ENCODE data around the gene PLD3. TPM values are rescaled to one million over a fixed set of nuclear protein-coding genes. Genes with fewer than 3 reads are reported as not detected.
"Not testable (repeated sequence)": the region's sequence is repeated elsewhere in the genome, so short reads cannot be mapped to it uniquely, and the experiment has no call there.

Gene PLD3
- total and polyA plus RNA-seq, 5 experiments from 2014 or later: 46.5 to 98.6 (median 87.5) TPM

DNA sequence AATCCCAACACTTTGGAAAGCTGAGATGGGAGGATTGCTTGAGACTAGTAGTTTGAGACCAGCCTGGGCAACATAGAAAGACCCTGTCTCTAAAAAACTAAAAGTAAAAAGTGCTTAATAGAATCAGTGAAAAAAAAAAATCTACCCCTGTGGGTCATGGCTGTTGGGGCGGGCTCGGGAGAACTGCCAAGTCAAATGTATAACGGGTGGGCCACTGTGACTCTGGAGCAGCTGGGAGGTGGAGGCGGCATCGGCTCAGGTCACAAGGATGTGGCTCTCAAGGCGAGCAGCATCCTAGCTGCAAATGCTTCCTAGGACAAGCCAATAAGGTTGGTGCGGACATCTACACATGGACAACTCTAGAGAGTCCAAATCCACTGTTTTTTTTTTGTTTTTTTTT, 31.2 kb upstream of the PLD3 start:
- ATAC-seq: no peak
- Mint-ChIP-seq H3K4me3 (no peak overlapping the region), H3K9me3 (no peaks in the 10 kb centered on the region), H3K36me3 (peaks cover 0 to 29% (median 1%) of the 10 kb centered on the region in 3 donors), H3K27me3 (no peaks in the 10 kb centered on the region), H3K27ac (peak overlapping the region in 2 of 10 donors; percentile 10 to 82), H3K4me1 (peaks cover 0 to 3% (median 0%) of the 10 kb centered on the region in 4 donors)
- POLR2A ChIA-PET: interaction anchor here (0.5 kb wide), 1 partner anchor 174 kb away, joined by 3 read pairs; no protein-coding TSS in a partner anchor
- DNase-seq: no peak

DNA sequence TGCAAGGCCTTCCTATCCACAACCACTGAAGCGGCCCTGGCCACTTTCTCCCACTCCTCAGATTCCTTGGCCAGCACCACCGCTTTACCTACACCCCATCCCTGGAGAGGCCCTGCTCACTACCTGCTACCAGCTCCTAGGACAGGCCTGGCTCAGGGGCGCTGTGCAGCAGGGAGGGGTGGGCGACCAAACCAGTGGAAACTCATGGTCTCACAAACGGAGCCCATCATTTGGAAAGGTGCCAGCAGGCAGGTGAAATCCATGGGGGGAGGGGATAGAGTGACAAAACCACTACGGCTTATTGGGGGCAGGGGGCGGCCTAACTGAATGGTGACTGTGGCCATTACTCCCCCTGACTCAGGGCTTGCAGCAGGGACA, 27.9 kb upstream of the PLD3 start:
- Mint-ChIP-seq H3K4me1 (peaks cover 0 to 3% (median 0%) of the 10 kb centered on the region in 4 donors), H3K9me3 (no peaks in the 10 kb centered on the region), H3K27me3 (no peaks in the 10 kb centered on the region), H3K36me3 (peaks cover 0 to 60% (median 13%) of the 10 kb centered on the region in 3 donors), H3K4me3 (no peak overlapping the region), H3K27ac (peak overlapping the region in 3 of 10 donors; percentile 60 to 80 (median 67))
- POLR2A ChIA-PET: no interaction called here
- no peak for DNase-seq
- no peak for ATAC-seq

DNA sequence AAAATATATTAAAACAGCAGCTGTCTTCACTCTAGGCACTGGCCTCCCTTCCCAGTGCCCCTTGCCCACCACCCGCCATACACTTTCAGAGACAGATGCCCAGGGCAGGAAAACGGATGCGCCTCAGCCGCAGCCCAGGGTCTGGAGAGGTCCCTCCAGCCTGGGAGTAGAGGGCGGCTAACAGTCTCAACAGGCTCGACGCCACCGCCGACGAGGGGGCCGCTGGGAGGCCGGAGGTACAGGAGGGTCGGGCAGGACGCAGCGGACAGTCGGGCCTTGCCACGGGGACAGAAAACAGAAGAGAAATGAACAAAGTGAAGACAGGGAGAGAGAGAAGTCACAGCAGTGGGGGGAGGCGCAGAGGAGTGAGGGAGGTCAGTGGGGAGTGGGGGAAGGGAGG, 27.4 kb upstream of the PLD3 start:
- POLR2A ChIA-PET: no interaction called here
- peaks cover 0 to 65% (median 18%) of the 10 kb centered on the region in 3 donors for H3K36me3 Mint-ChIP-seq
- H3K4me1 Mint-ChIP-seq: peaks cover 0 to 3% (median 0%) of the 10 kb centered on the region in 4 donors
- ATAC-seq (no peak), DNase-seq (no peak)
- no peaks in the 10 kb centered on the region for H3K27me3 Mint-ChIP-seq
- no peaks in the 10 kb centered on the region for H3K9me3 Mint-ChIP-seq
- H3K4me3 Mint-ChIP-seq: no peak overlapping the region
- H3K27ac Mint-ChIP-seq: peak overlapping the region in 2 of 10 donors; percentile 41 to 80

DNA sequence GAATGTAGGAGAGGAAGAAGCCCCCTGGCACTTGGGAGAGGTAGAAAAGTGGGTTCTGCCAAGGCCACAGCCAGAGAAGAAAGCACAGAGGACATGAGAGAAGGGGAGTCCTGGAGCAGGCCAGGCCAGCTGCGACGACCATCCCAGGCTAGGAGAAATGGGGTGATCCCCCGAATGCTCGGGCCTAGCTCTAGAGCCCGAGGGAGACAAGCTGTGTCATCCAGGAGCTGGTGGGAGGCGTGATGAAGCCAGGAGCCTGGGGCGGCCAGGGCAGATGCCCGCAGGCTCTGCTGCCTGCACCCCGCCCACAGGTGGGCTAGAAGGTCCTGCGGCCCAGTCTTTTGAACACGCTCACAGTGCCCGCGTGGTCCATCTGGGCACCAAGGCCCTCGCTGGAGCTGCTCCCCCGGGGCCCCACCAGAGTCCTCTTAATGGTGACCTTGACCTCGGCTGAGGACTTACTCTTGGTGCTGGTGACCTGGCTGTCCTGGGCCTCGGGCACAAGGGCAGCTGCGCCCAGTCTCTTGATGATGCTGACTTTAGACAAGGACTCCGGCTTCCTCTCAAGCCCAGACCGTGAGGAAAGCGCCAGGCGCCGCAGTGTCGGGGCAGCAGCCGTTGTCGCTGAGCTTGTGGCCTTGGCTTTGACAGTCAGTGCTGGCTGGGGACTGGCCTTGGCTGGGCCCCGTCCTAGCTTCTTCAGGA, 26.8 kb upstream of the PLD3 start:
- ATAC-seq (no peak), DNase-seq (no peak)
- POLR2A ChIA-PET: no interaction called here
- H3K4me1 Mint-ChIP-seq: peaks cover 0 to 3% (median 0%) of the 10 kb centered on the region in 4 donors
- H3K9me3 Mint-ChIP-seq: no peaks in the 10 kb centered on the region
- H3K36me3 Mint-ChIP-seq: peaks cover 0 to 70% (median 18%) of the 10 kb centered on the region in 3 donors
- H3K27ac Mint-ChIP-seq: peak overlapping the region in 1 of 10 donors; percentile 57
- no peak overlapping the region for H3K4me3 Mint-ChIP-seq
- no peaks in the 10 kb centered on the region for H3K27me3 Mint-ChIP-seq

DNA sequence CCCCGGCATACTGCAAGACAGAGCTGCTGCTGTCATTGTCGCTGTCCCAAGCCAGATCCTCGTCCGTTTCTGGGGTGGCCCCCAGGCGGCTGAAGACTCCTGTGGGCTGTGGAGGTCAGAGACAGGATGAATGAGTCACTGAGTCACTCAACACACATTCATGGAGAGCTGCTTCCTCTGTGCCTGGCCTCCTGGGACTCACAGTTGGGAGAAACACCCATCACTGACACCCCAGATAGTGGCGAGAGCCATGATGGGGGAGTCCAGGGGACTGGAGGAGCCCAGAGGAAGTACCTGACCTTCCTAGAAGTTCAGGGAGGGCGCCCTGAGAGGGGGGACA, 26.3 kb upstream of the PLD3 start:
- H3K27ac Mint-ChIP-seq: no peak overlapping the region
- H3K36me3 Mint-ChIP-seq: peaks cover 0 to 74% (median 18%) of the 10 kb centered on the region in 3 donors
- peak overlapping the region in 1 of 10 donors; percentile 29 for H3K4me3 Mint-ChIP-seq
- ATAC-seq (no peak), DNase-seq (no peak)
- H3K4me1 Mint-ChIP-seq: peaks cover 0 to 3% (median 0%) of the 10 kb centered on the region in 4 donors
- no peaks in the 10 kb centered on the region for H3K27me3 Mint-ChIP-seq
- POLR2A ChIA-PET: no interaction called here
- H3K9me3 Mint-ChIP-seq: no peaks in the 10 kb centered on the region

DNA sequence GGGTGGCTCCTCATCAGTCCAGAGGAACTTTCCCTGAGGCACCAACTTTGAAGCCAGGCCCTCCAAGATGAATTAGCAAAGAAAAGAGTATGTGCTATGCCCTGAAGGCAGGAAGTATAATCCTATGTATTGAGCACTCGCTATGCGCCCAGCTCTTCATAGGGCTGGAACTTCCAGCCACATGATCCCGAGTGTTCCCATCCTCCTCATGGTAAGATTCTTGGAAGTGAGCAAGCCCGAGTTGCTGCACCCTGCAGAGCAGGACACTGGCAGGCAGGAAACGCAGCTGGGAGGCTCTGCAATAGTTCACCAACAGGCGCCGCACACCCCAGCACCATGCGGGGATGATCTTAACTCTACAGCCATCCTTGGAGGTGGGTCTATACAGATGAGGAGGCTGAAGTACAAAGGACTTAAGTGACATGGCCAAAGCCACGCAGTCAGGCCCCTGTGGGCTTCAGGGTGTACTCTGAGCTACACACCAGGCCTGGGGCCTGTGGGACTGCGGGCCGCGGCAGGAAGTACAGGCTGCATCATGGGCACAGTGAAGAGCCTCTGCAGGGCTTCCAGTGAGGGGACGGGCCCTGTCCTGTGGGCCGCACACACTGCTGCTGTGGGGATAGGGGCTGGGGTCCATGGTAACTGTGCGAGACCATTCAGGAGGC, 25.4 kb upstream of the PLD3 start:
- POLR2A ChIA-PET: no interaction called here
- peaks cover 0 to 3% (median 0%) of the 10 kb centered on the region in 4 donors for H3K4me1 Mint-ChIP-seq
- H3K27me3 Mint-ChIP-seq: no peaks in the 10 kb centered on the region
- H3K4me3 Mint-ChIP-seq: no peak overlapping the region
- no peaks in the 10 kb centered on the region for H3K9me3 Mint-ChIP-seq
- ATAC-seq (no peak), DNase-seq (no peak)
- H3K27ac Mint-ChIP-seq: peak overlapping the region in 3 of 10 donors; percentile 11 to 71 (median 57)
- H3K36me3 Mint-ChIP-seq: peaks cover 0 to 80% (median 18%) of the 10 kb centered on the region in 3 donors

DNA sequence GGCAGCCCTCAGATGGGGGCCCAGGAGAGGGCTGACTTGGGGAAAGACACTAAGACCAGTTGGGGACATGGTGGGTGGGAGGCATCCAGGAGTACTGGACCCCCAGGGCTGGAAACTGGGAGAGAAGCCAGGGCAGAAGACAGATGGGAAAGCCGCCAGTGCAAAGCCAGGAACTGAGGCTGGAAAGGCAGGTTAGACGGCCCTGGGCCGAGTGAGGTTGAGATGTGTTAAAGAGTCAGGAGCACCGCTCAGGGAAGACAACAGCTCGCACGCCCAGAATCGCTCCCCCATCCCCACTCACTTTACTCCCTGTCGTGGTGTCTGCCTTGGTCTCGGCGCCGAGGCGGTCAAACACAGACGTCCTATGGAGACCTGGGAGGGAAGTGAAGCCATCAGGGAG, 24.8 kb upstream of the PLD3 start:
- peak overlapping the region in 2 of 10 donors; percentile 57 to 71 for H3K27ac Mint-ChIP-seq
- no peak for DNase-seq

DNA sequence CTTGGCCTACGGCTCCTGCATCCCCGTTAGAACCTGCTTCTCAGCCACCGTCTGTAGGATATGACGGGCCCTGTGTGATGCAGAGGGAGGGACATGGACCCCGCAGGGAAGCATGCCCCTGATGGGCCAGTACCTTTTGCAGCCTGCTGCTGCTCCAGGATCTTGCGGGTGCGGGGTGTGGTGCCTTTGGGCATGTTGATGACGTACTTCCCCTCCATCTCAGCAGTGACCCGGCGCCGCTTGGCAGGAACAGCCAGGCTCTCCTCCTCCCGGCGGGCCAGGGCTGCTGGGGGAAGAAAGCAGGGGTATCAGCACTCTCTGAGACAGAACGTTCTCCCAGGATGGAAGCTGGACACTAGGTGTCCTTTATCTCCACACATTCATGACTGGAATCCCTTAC, 22.3 kb upstream of the PLD3 start:
- no peak for DNase-seq
- H3K4me1 Mint-ChIP-seq: peaks cover 0 to 1% (median 0%) of the 10 kb centered on the region in 4 donors
- H3K27me3 Mint-ChIP-seq: no peaks in the 10 kb centered on the region
- peak overlapping the region in 1 of 10 donors; percentile 11 for H3K27ac Mint-ChIP-seq
- no peak overlapping the region for H3K4me3 Mint-ChIP-seq
- no peaks in the 10 kb centered on the region for H3K9me3 Mint-ChIP-seq
- POLR2A ChIA-PET: no interaction called here
- H3K36me3 Mint-ChIP-seq: peaks cover 0 to 90% (median 20%) of the 10 kb centered on the region in 3 donors
- ATAC-seq: no peak

More for the DNA sequence above, 24.8 kb upstream of the PLD3 start:
- H3K36me3 Mint-ChIP-seq: peaks cover 0 to 80% (median 18%) of the 10 kb centered on the region in 3 donors
- ATAC-seq: no peak
- POLR2A ChIA-PET: no interaction called here
- peaks cover 0 to 3% (median 0%) of the 10 kb centered on the region in 4 donors for H3K4me1 Mint-ChIP-seq
- H3K9me3 Mint-ChIP-seq: no peaks in the 10 kb centered on the region
- no peak overlapping the region for H3K4me3 Mint-ChIP-seq
- no peaks in the 10 kb centered on the region for H3K27me3 Mint-ChIP-seq

DNA sequence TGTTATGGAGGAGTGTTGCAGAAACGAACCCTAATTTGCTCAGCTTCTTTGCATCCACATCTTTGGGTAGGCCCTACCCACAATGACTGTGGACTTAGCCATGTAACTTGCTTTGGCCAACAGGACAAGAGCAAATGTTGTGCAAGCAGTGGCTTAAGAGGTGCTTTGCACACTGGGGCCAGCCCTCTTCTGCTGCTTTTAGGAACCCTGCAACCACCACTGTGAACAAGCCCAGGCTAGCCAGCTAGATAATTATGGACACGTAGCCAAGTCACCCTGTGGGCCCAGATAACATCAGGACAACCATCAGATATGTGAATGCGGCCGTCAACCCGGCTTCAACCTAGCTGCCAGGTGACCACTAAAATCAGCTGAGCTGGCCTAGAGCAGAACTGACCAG, 17.4 kb upstream of the PLD3 start:
- Mint-ChIP-seq H3K9me3 (no peaks in the 10 kb centered on the region), H3K27me3 (no peaks in the 10 kb centered on the region), H3K36me3 (peaks cover 0 to 89% (median 13%) of the 10 kb centered on the region in 3 donors), H3K4me3 (no peak overlapping the region), H3K4me1 (peaks cover 0 to 2% (median 0%) of the 10 kb centered on the region in 4 donors), H3K27ac (no peak overlapping the region)
- DNase-seq (no peak), ATAC-seq (no peak)
- POLR2A ChIA-PET: no interaction called here

DNA sequence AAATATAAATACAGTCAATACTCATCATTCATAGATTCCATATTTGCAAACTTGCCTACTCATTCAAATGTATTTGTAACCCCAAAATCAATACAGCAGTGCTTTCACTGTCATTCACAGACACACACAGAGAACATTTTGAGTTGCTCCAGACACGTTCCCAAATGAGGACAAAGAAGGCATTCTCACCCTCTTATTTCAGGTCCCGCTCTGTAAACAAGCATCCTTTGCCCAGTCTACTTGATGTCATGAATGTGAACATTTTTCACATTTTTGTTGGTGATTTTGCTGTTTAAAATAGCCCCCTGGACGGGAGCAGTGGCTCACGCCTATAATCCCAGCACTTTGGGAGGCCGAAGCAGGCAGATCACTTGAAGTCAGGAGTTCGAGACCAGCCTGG, 15.8 kb upstream of the PLD3 start:
- ATAC-seq: no peak
- Mint-ChIP-seq H3K4me3 (no peak overlapping the region), H3K27ac (peak overlapping the region in 1 of 10 donors; percentile 20), H3K36me3 (peaks cover 0 to 77% (median 13%) of the 10 kb centered on the region in 3 donors), H3K9me3 (no peaks in the 10 kb centered on the region), H3K27me3 (no peaks in the 10 kb centered on the region), H3K4me1 (peaks cover 0 to 4% (median 0%) of the 10 kb centered on the region in 4 donors)
- POLR2A ChIA-PET: interaction anchor here (0.6 kb wide), 2 partner anchors 42 to 810 kb away, joined by 3 to 7 read pairs; no protein-coding TSS in a partner anchor
- no peak for DNase-seq

DNA sequence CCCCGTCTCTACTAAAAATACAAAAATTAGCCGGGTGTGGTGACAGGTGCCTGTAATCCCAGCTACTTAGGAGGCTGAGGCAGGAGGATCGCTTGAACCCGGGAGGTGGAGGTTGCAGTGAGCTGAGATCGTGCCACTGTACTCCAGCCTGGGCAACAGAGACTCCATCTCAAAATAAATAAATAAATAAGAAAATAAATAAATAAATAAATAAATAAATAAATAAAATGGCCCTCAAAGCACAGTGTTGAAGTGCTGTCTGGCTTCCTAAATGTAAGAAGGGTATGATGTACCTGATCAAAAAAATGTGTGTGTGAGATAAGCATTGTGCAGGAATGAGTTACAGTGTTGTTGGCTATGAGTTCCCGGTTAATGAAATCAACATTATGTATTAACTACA, 15.4 kb upstream of the PLD3 start:
- not testable (repeated sequence) for H3K4me1 Mint-ChIP-seq, H3K27me3 Mint-ChIP-seq, H3K27ac Mint-ChIP-seq, ATAC-seq, H3K9me3 Mint-ChIP-seq, DNase-seq, H3K4me3 Mint-ChIP-seq
- POLR2A ChIA-PET: interaction anchor here (0.6 kb wide), 1 partner anchor 809 kb away, joined by 7 read pairs; no protein-coding TSS in a partner anchor
- H3K36me3 Mint-ChIP-seq: peaks cover 0 to 75% (median 13%) of the 10 kb centered on the region in 3 donors

DNA sequence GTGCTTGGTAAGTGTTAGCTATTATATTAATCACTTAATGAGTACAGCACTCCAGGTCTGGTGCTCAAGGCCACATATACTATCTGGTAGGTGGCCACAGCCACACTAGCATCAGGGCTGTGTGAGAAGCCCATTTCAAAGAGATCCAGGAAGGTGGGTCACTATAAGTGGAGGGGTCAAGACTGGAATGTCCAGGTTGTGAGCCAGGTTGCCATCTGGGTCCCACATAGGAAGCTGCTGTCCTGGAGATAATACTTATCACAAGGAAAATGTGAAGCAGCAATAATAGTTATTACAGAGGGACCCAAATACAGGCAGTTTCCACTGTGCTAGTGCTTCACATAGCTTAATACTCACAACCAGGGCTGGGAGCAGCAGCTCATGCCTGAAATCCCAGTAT, 13.4 kb upstream of the PLD3 start:
- Mint-ChIP-seq H3K4me1 (peaks cover 0 to 10% (median 3%) of the 10 kb centered on the region in 4 donors), H3K27me3 (no peaks in the 10 kb centered on the region), H3K4me3 (no peak overlapping the region), H3K27ac (no peak overlapping the region), H3K36me3 (peaks cover 0 to 75% (median 11%) of the 10 kb centered on the region in 3 donors), H3K9me3 (no peaks in the 10 kb centered on the region)
- no peak for DNase-seq
- ATAC-seq: no peak
- POLR2A ChIA-PET: interaction anchor here (0.5 kb wide), 1 partner anchor 170 kb away, joined by 3 read pairs; no protein-coding TSS in a partner anchor
